ENCODE measurements around the gene C3orf62. TPM values are rescaled to one million over a fixed set of nuclear protein-coding genes. Genes with fewer than 3 reads are reported as not detected.
A peak's percentile ranks its signal among the peaks of the same experiment; 100 is the strongest.
"Not testable (repeated sequence)": the region's sequence is repeated elsewhere in the genome, so short reads cannot be mapped to it uniquely, and the experiment has no call there.

C3orf62 gene
- total RNA-seq, 2 experiments from 2014 or later: 7.0 to 7.5 TPM

- Histone ChIP-seq H3K4me3 (ENCODE audit: low read length) (no peak overlapping the region), H3K4me1 (ENCODE audit: insufficient read depth, low read length) (no peaks in the 10 kb centered on the region), H3K9me3 (ENCODE audit: control insufficient read depth in 1 of 2, insufficient read depth in 1 of 2, low read length in 2 of 2) (no peaks in the 10 kb centered on the region), H3K27ac (ENCODE audit: low read depth in 1 of 2, low read length in 2 of 2) (no peak overlapping the region), H3K27me3 (ENCODE audit: control insufficient read depth in 1 of 2, insufficient read depth in 2 of 2, low read length in 2 of 2) (no peaks in the 10 kb centered on the region), H3K36me3 (ENCODE audit: insufficient read depth, low read length) (no peaks in the 10 kb centered on the region)
- no peaks in the 10 kb centered on the region for H3K27me3 Mint-ChIP-seq
- ChIA-PET POLR2A (no interaction called here), CTCF (no interaction called here)
- H3K27ac Mint-ChIP-seq: no peak overlapping the region
- no peaks in the 10 kb centered on the region for H3K36me3 Mint-ChIP-seq (ENCODE audit: low read depth)
- H3K9me3 Mint-ChIP-seq: no peaks in the 10 kb centered on the region
- DNase-seq (no peak), ATAC-seq (ENCODE audit: poor library complexity) (no peak)
- intact Hi-C loops (cut with DNase I, micrococcal nuclease): no loop called here
- no peak for TF ChIP-seq CTCF (IDR thresholded peaks at IDR 0.05)
- no peaks in the 10 kb centered on the region for H3K4me1 Mint-ChIP-seq (ENCODE audit: low read depth)
- H3K4me3 Mint-ChIP-seq: no peak overlapping the region
Measured at GRCh38 chr3:49244581-49245205, 32.3 kb downstream of the C3orf62 start.

DNA sequence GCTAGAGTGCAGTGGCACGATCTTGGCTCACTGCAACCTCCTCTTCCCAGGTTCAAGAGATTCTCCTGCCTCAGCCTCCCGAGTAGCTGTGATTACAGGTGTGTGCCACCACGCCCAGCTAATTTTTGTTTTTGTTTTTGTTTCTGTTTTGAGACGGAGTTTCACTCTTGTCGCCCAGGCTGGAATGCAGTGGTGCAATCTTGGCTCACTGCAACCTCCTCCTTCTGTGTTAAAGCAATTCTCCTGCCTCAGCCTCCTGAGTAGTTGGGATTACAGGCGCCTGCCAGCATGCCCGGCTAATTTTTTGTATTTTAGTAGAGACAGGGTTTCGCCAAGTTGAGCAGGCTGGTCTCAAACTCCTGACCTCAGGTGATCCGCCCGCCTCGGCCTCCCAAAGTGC lies 36.9 kb downstream of the C3orf62 start:
- peaks cover 0 to 15% of the 10 kb centered on the region in 2 experiments for H3K9me3 ChIP-seq (ENCODE audit: control insufficient read depth in 1 of 2, insufficient read depth in 1 of 2, low read length in 2 of 2)
- H3K36me3 ChIP-seq (ENCODE audit: insufficient read depth, low read length); H3K36me3 Mint-ChIP-seq (ENCODE audit: low read depth); ATAC-seq (ENCODE audit: poor library complexity); H3K4me1 ChIP-seq (ENCODE audit: insufficient read depth, low read length); H3K4me1 Mint-ChIP-seq (ENCODE audit: low read depth); H3K27me3 ChIP-seq (ENCODE audit: control insufficient read depth in 1 of 2, insufficient read depth in 2 of 2, low read length in 2 of 2); DNase-seq; H3K9me3 Mint-ChIP-seq; H3K27ac Mint-ChIP-seq; H3K4me3 ChIP-seq (ENCODE audit: low read length); CTCF ChIA-PET; intact Hi-C loops (cut with DNase I, micrococcal nuclease); H3K27ac ChIP-seq (ENCODE audit: low read depth in 1 of 2, low read length in 2 of 2); POLR2A ChIA-PET; H3K4me3 Mint-ChIP-seq; H3K27me3 Mint-ChIP-seq: not testable (repeated sequence)

DNA sequence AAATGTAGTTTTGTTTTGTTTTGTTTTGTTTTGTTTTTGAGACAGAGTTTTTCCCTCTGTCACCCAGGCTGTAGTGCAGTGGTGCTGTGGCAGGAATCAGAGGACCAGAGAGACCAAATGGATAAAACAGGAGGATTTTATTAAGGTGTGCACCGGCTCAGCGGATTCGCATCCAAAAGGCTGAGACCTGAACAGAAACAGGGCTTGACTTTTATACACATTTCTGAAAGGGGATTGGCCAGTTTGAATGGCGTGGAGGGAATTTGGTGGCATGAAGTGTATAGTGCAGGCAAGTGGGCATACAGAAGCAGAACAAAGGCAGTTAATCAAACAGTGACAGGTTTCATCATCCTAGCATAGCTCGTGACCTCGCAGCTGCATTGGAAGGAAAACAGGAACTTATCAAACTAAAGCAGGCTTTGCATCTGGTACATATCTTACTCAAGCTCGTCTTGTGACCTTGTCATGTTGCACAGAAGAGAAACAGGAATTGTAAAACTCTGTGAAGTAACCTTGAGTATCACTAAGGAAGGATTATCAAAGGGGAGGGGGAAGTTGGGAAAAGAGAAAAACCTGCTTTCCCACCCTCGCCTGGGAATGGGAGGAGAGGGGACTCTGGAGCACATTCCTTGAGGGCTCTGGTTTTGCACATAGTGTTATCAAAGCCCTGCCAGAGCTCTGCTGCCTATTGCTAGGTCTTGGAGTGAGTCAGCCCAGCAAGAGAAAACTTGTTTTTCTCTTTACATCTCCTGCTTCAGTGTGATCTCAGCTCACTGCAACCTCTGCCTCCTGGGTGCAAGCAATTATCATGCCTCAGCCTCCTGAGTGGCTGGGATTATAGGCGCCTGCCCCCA lies 38.5 kb downstream of the C3orf62 start:
- H3K27ac Mint-ChIP-seq: no peak overlapping the region
- ATAC-seq (ENCODE audit: poor library complexity) (no peak), DNase-seq (peak in 3 of 14 experiments; percentile 26 to 67 (median 57))
- H3K36me3 ChIP-seq (ENCODE audit: insufficient read depth, low read length): no peaks in the 10 kb centered on the region
- H3K27ac ChIP-seq (ENCODE audit: low read depth in 1 of 2, low read length in 2 of 2): no peak overlapping the region
- ChIA-PET POLR2A (no interaction called here), CTCF (interaction anchor here (0.7 kb wide), 1 partner anchor 28 kb away, joined by 4 read pairs; no protein-coding TSS in a partner anchor)
- intact Hi-C loops (cut with DNase I, micrococcal nuclease): no loop called here
- peaks cover 14 to 28% of the 10 kb centered on the region in 2 experiments for H3K9me3 ChIP-seq (ENCODE audit: control insufficient read depth in 1 of 2, insufficient read depth in 1 of 2, low read length in 2 of 2)
- H3K4me1 Mint-ChIP-seq (ENCODE audit: low read depth): no peaks in the 10 kb centered on the region
- no peaks in the 10 kb centered on the region for H3K27me3 Mint-ChIP-seq
- no peak for TF ChIP-seq CTCF (IDR thresholded peaks at IDR 0.05)
- no peaks in the 10 kb centered on the region for H3K27me3 ChIP-seq (ENCODE audit: control insufficient read depth in 1 of 2, insufficient read depth in 2 of 2, low read length in 2 of 2)
- H3K4me3 Mint-ChIP-seq: no peak overlapping the region
- H3K4me1 ChIP-seq (ENCODE audit: insufficient read depth, low read length): no peaks in the 10 kb centered on the region
- no peak overlapping the region for H3K4me3 ChIP-seq (ENCODE audit: low read length)
- no peaks in the 10 kb centered on the region for H3K36me3 Mint-ChIP-seq (ENCODE audit: low read depth)
- peaks cover 4% of the 10 kb centered on the region for H3K9me3 Mint-ChIP-seq
